Measurements from ENCODE around the gene GNLY.
"Not testable (repeated sequence)": the region's sequence is repeated elsewhere in the genome, so short reads cannot be mapped to it uniquely, and the experiment has no call there.

Gene GNLY

GRCh38 chr2:85659324-85659981 lies 34.7 kb upstream of the GNLY start:
- H3K9me3 ChIP-seq (ENCODE audit: insufficient read depth, low read length) = no peaks in the 10 kb centered on the region
- no peak overlapping the region for H3K9ac ChIP-seq (ENCODE audit: insufficient read length, low read depth)
- H3K4me3 ChIP-seq (ENCODE audit: insufficient read length, low read depth) = no peak overlapping the region
- H3K4me1 ChIP-seq (ENCODE audit: insufficient read depth, insufficient read length) = no peaks in the 10 kb centered on the region
- DNase-seq (ENCODE audit: low read depth, low spot score) = no peak
- H3K36me3 ChIP-seq (ENCODE audit: insufficient read depth, insufficient read length, low read length) = peaks cover 8% of the 10 kb centered on the region
- TF ChIP-seq SUZ12 (IDR thresholded peaks at IDR 0.05; ENCODE audit: extremely low read depth, insufficient read depth, insufficient read length) (no peak), YY1 (IDR thresholded peaks at IDR 0.05; ENCODE audit: insufficient read depth, insufficient read length) (no peak), ZNF274 (IDR thresholded peaks at IDR 0.05; ENCODE audit: low read depth, low read length) (no peak)
- no peaks in the 10 kb centered on the region for H3K27me3 ChIP-seq (ENCODE audit: insufficient read depth, insufficient read length)

GRCh38 chr2:85660301-85660700 lies 33.9 kb upstream of the GNLY start:
- not testable (repeated sequence) for H3K36me3 ChIP-seq (ENCODE audit: insufficient read depth, insufficient read length, low read length); H3K4me3 ChIP-seq (ENCODE audit: insufficient read length, low read depth); H3K4me1 ChIP-seq (ENCODE audit: insufficient read depth, insufficient read length); H3K9me3 ChIP-seq (ENCODE audit: insufficient read depth, low read length); DNase-seq (ENCODE audit: low read depth, low spot score); H3K27me3 ChIP-seq (ENCODE audit: insufficient read depth, insufficient read length); H3K9ac ChIP-seq (ENCODE audit: insufficient read length, low read depth)

GRCh38 chr2:85660725-85661124 lies 33.4 kb upstream of the GNLY start:
- no peak overlapping the region for H3K4me3 ChIP-seq (ENCODE audit: insufficient read length, low read depth)
- no peaks in the 10 kb centered on the region for H3K9me3 ChIP-seq (ENCODE audit: insufficient read depth, low read length)
- H3K36me3 ChIP-seq (ENCODE audit: insufficient read depth, insufficient read length, low read length) = peaks cover 8% of the 10 kb centered on the region
- TF ChIP-seq ZNF274 (IDR thresholded peaks at IDR 0.05; ENCODE audit: low read depth, low read length) (no peak), SUZ12 (IDR thresholded peaks at IDR 0.05; ENCODE audit: extremely low read depth, insufficient read depth, insufficient read length) (no peak), YY1 (IDR thresholded peaks at IDR 0.05; ENCODE audit: insufficient read depth, insufficient read length) (no peak)
- H3K9ac ChIP-seq (ENCODE audit: insufficient read length, low read depth) = no peak overlapping the region
- H3K27me3 ChIP-seq (ENCODE audit: insufficient read depth, insufficient read length) = no peaks in the 10 kb centered on the region
- peaks cover 2% of the 10 kb centered on the region for H3K4me1 ChIP-seq (ENCODE audit: insufficient read depth, insufficient read length)
- DNase-seq (ENCODE audit: low read depth, low spot score) = no peak

- TF ChIP-seq SUZ12 (IDR thresholded peaks at IDR 0.05; ENCODE audit: extremely low read depth, insufficient read depth, insufficient read length) = no peak
- no peak for TF ChIP-seq YY1 (IDR thresholded peaks at IDR 0.05; ENCODE audit: insufficient read depth, insufficient read length)
- TF ChIP-seq ZNF274 (IDR thresholded peaks at IDR 0.05; ENCODE audit: low read depth, low read length) = no peak
- Histone ChIP-seq H3K4me1 (ENCODE audit: insufficient read depth, insufficient read length) (peaks cover 2% of the 10 kb centered on the region), H3K9ac (ENCODE audit: insufficient read length, low read depth) (no peak overlapping the region), H3K36me3 (ENCODE audit: insufficient read depth, insufficient read length, low read length) (peaks cover 3% of the 10 kb centered on the region), H3K9me3 (ENCODE audit: insufficient read depth, low read length) (no peaks in the 10 kb centered on the region), H3K27me3 (ENCODE audit: insufficient read depth, insufficient read length) (no peaks in the 10 kb centered on the region), H3K4me3 (ENCODE audit: insufficient read length, low read depth) (no peak overlapping the region)
- no peak for DNase-seq (ENCODE audit: low read depth, low spot score)
Observed at GRCh38 chr2:85661139-85661858, 32.9 kb upstream of the GNLY start.

DNA sequence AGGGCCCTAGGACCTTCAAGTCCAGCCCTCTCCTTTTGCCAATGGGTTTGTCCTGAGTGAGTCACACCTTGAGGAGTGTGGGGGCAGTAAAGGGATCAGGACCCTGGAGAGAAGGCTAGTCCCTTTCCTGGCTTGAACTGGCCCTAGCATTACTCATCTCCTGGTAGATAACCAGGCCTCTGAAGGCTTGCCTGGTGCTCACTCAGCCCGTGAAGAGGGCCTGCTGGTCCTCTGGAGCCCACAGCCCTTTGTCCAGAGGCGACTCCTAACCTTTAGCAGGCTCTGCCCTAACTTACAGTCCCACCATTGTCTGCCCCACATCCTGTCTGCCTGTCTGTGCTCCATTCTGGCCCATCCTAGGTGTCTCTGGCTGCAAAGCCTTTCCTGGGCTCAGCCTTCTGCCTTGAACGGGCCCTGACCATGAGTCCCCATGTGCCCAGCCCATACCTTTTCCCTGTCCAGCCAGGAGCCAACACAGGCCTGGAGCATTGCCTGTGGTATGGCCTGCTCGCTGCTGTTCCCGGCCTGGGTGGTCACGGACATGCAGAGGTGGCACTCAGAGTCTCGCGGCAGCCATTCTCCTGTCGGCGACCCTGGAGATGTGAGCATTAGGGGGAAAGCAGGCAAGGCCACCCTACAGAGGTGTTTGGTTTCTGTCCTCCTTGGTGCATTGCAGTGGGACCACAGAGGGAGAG lies 31.1 kb upstream of the GNLY start:
- Histone ChIP-seq H3K27me3 (ENCODE audit: insufficient read depth, insufficient read length) (no peaks in the 10 kb centered on the region), H3K9ac (ENCODE audit: insufficient read length, low read depth) (no peak overlapping the region), H3K4me1 (ENCODE audit: insufficient read depth, insufficient read length) (peaks cover 4% of the 10 kb centered on the region), H3K36me3 (ENCODE audit: insufficient read depth, insufficient read length, low read length) (peaks cover 2% of the 10 kb centered on the region), H3K4me3 (ENCODE audit: insufficient read length, low read depth) (no peak overlapping the region), H3K9me3 (ENCODE audit: insufficient read depth, low read length) (no peaks in the 10 kb centered on the region)
- TF ChIP-seq YY1 (IDR thresholded peaks at IDR 0.05; ENCODE audit: insufficient read depth, insufficient read length) (no peak), ZNF274 (IDR thresholded peaks at IDR 0.05; ENCODE audit: low read depth, low read length) (no peak), SUZ12 (IDR thresholded peaks at IDR 0.05; ENCODE audit: extremely low read depth, insufficient read depth, insufficient read length) (no peak)
- DNase-seq (ENCODE audit: low read depth, low spot score) = no peak

DNA sequence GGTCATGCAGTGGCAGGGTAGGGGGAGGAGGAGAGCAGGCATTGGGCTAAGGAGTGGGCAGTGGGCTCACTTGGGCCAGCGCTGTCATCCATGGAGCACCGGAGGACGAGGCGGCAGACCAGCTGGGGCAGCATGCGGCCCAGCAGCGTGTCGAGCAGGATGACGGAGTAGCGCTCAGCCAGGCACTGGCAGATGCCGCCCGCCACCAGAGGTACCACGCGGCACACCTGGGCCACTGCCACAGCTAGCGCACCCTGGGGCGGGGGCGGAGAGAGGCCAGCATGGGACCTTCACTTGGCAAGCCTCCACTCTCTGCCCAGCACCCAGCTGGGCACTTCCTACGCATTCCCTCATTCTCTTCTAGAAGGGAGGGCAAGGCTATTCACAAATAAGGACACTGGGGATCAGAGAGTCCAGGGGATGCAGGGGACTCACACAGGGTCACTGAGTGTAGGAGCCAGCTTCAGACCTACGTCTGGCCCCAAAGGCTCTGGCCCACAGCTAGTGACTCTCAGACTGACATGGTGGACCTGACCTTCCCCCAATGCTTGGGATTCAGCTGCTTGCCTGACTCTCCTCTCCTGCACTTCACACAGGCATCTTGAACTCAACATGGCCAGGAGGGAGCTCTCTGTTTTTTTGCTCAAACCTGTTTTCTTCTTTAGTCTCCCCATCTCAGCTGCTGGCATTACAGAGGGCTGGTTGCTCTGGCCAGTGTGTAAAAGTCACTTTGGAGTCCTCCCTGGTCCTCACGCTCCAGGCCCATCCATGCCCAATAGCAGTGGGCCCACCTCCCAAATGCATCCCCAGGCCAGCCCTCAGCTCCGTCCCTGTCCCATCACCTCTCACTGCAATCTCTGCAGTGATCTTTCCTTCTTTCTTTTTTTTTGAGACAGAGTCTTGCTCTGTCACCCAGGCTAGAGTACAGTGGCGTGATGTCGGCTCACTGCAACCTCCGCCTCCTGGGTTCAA lies 30.3 kb upstream of the GNLY start:
- TF ChIP-seq YY1 (IDR thresholded peaks at IDR 0.05; ENCODE audit: insufficient read depth, insufficient read length) (no peak), ZNF274 (IDR thresholded peaks at IDR 0.05; ENCODE audit: low read depth, low read length) (no peak), SUZ12 (IDR thresholded peaks at IDR 0.05; ENCODE audit: extremely low read depth, insufficient read depth, insufficient read length) (no peak)
- Histone ChIP-seq H3K4me1 (ENCODE audit: insufficient read depth, insufficient read length) (peaks cover 4% of the 10 kb centered on the region), H3K9me3 (ENCODE audit: insufficient read depth, low read length) (no peaks in the 10 kb centered on the region), H3K36me3 (ENCODE audit: insufficient read depth, insufficient read length, low read length) (peaks cover 2% of the 10 kb centered on the region), H3K4me3 (ENCODE audit: insufficient read length, low read depth) (no peak overlapping the region), H3K27me3 (ENCODE audit: insufficient read depth, insufficient read length) (no peaks in the 10 kb centered on the region), H3K9ac (ENCODE audit: insufficient read length, low read depth) (no peak overlapping the region)
- DNase-seq (ENCODE audit: low read depth, low spot score) = no peak

All from NT2/D1 (cell line).